ES-I3 (cell line): Measurements from ENCODE around the gene APLP2.
"Not testable (repeated sequence)": the region's sequence is repeated elsewhere in the genome, so short reads cannot be mapped to it uniquely, and the experiment has no call there.

Experiments used
- H3K36me3 ChIP-seq: 2 replicates; pipeline ENCODE4 v1.6.1; 2013; ENCODE audit warnings: mild to moderate bottlenecking, low read length, control low read depth, moderate library complexity; ENCODE audit not compliant: insufficient read depth
- H3K4me1 ChIP-seq: 2 replicates; pipeline ENCODE4 v1.6.1; 2013; ENCODE audit warnings: mild to moderate bottlenecking, control low read depth, low read length; ENCODE audit not compliant: insufficient read depth
- H3K9ac ChIP-seq: 2 replicates; pipeline ENCODE4 v1.6.1; 2013; ENCODE audit warnings: low read depth, mild to moderate bottlenecking, low read length, moderate library complexity
- H3K9me3 ChIP-seq: 2 replicates; pipeline ENCODE4 v1.6.1; 2013; ENCODE audit warnings: mild to moderate bottlenecking, low read length, moderate library complexity; ENCODE audit not compliant: control insufficient read depth, insufficient read depth

The APLP2 gene

GRCh38 chr11:130161441-130162145 lies 91.9 kb downstream of the APLP2 start:
- Histone ChIP-seq H3K9ac (no peak overlapping the region), H3K36me3 (no peaks in the 10 kb centered on the region), H3K9me3 (no peaks in the 10 kb centered on the region), H3K4me1 (peaks cover 15% of the 10 kb centered on the region)

GRCh38 chr11:130162733-130163132 lies 93.0 kb downstream of the APLP2 start:
- Histone ChIP-seq H3K9ac (no peak overlapping the region), H3K4me1 (peaks cover 15% of the 10 kb centered on the region)

DNA sequence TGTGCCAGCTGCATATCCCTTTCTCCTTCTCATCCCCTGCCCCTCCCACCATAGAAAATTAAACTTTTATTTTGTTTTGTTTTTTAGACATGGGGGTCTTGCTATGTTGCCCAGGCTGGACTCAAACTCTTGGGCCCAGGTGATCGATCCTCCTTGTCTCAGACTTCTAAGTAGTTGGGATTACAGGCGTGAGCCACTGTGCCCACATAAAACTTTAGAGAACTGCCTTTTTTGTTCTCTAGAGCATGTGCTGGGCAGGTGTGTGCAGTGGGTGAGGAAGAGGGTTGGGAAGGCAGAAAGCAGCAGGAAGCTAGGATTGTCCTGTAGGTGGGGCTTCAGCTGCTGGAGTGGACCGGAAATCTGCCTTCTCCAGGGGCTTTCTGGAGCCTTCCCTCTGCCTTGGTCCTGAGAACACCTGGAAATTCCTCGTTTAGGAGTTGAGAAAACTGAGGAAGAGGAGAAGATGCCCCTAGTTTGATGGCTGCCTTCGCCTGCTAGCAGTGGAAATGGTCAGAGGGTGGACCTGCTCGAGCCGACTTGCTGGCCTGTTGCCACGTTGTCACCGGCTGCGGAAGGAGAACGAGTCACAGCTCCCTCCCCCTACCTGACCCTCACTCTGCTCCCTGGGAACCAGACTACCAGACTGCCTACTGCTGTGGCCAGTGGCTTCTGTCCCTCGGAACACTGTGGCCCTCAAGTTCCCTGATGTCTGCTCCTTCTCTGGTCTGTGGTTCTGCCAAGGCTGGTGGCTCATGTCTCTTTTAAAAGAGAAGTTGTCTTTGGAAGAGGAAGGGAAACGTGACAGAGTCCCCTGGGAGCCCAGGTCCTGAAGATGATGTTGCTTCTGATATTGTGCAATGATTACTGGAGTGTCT lies 93.9 kb downstream of the APLP2 start:
- no peaks in the 10 kb centered on the region for H3K9me3 ChIP-seq
- H3K36me3 ChIP-seq = no peaks in the 10 kb centered on the region
- H3K4me1 ChIP-seq = peaks cover 15% of the 10 kb centered on the region
- H3K9ac ChIP-seq = no peak overlapping the region

More at GRCh38 chr11:130162733-130163132, 93.0 kb downstream of the APLP2 start:
- H3K9me3 ChIP-seq = no peaks in the 10 kb centered on the region
- H3K36me3 ChIP-seq = no peaks in the 10 kb centered on the region

DNA sequence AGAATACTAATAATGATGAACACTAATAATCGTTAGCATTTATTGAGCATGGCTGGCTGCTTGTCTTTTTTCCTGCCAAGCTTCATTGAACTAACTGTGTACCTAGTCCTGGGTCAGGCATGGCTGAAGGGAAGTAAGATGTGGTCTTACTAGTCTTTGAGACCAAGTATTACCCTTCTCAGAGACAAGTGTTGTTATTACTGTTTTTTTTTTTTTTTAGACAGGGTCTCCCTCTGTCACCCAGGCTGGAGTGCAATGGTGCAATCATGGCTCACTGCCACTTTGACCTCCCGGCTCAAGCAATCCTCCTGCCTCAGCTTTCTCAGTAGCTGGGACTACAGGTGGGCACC lies 94.5 kb downstream of the APLP2 start:
- Histone ChIP-seq H3K36me3 (no peaks in the 10 kb centered on the region), H3K9ac (no peak overlapping the region), H3K4me1 (peaks cover 15% of the 10 kb centered on the region), H3K9me3 (no peaks in the 10 kb centered on the region)

DNA sequence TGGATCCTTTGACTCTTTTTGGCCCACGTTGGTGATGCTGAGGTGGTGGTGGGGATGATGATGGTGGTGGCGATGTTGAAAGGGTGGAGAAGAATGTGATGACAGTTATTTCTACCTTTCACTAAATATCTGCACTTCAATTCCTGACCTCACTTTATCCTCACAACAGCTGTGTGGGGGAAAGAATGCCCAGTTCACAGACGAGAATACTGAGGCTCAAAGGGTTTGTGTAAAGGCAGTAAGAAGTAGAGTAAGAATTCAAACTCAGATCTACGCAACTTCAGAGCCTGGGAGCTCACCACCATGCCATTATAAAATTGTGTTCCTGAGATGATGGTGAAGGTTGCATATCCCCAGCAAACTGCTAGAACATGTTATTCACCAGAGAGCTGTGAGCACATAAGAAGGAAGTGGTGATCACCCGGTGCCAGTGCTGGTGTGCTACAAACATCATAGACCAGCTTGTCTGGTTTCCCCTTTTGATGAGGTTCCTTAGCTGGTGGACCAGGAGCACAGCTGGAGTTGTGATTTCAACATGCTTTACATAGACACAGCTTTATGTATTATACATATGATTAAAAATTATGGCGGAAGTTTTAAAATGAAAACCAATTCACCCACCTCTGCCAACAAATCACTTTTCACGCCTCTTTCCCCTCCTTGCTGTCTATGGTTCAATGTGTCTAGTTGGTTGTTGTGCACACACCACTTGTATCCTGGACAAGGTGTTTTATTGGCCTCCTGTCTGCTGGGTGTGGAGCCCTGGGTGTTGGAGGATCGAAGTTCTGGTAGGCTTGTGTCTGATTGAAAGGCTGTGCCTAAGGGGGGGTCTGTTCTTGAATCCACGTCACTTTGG lies 96.1 kb downstream of the APLP2 start:
- H3K36me3 ChIP-seq = no peaks in the 10 kb centered on the region
- H3K4me1 ChIP-seq = peaks cover 12% of the 10 kb centered on the region

DNA sequence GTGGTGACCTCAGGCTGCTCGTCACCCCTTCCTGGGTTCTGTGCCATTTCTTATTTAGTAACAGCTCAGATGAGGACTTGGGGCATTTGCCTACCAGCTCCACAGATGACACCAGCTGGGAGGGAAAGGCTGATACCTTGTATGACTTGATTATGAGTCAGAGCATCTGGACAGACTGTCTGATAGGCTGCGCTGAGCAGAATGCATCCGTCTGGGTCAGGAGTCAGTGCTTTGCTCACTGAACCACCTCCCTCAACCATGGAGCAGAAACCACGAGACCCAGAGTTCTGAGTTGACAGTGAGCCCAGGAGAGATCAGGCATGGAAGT lies 96.7 kb downstream of the APLP2 start:
- H3K4me1 ChIP-seq = peaks cover 8% of the 10 kb centered on the region
- no peaks in the 10 kb centered on the region for H3K9me3 ChIP-seq
- no peaks in the 10 kb centered on the region for H3K36me3 ChIP-seq
- no peak overlapping the region for H3K9ac ChIP-seq

More for the DNA sequence above, 96.1 kb downstream of the APLP2 start:
- H3K9ac ChIP-seq = no peak overlapping the region
- no peaks in the 10 kb centered on the region for H3K9me3 ChIP-seq

GRCh38 chr11:130167146-130167545 lies 97.5 kb downstream of the APLP2 start:
- peaks cover under 1% of the 10 kb centered on the region; the same call in 1 of the 2 replicates for H3K4me1 ChIP-seq
- no peaks in the 10 kb centered on the region for H3K9me3 ChIP-seq
- H3K9ac ChIP-seq = no peak overlapping the region
- H3K36me3 ChIP-seq = no peaks in the 10 kb centered on the region

DNA sequence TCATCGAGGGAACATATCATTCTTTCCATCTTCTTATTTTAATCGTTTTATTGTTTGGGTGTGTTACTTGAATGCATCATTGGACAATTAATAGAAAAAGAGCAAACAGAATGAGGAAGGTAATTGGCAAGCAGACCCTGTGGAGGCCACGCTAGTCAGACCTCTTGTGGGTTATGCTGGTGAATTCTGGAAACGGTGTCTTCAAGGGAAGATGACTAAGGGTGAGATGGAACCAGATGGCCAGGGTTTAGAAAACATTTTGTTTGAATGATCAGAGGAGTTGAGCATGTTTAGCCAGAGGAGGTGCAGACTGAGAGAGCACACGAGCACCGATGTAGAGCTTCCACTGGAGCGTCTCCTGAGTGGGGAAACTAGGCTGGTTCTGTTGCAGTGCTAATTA lies 98.4 kb downstream of the APLP2 start:
- Histone ChIP-seq H3K9me3 (no peaks in the 10 kb centered on the region), H3K36me3 (no peaks in the 10 kb centered on the region), H3K9ac (no peak overlapping the region), H3K4me1 (no peaks in the 10 kb centered on the region; the same call in 1 of the 2 replicates)

- Histone ChIP-seq H3K9ac (no peak overlapping the region), H3K9me3 (no peaks in the 10 kb centered on the region), H3K36me3 (no peaks in the 10 kb centered on the region), H3K4me1 (no peaks in the 10 kb centered on the region)
These were observed 100.7 kb downstream of the APLP2 start for GRCh38 chr11:130170345-130170744.

GRCh38 chr11:130171534-130171933 lies 101.8 kb downstream of the APLP2 start:
- H3K9me3 ChIP-seq = no peaks in the 10 kb centered on the region
- no peak overlapping the region for H3K9ac ChIP-seq
- no peaks in the 10 kb centered on the region for H3K36me3 ChIP-seq
- no peaks in the 10 kb centered on the region for H3K4me1 ChIP-seq

DNA sequence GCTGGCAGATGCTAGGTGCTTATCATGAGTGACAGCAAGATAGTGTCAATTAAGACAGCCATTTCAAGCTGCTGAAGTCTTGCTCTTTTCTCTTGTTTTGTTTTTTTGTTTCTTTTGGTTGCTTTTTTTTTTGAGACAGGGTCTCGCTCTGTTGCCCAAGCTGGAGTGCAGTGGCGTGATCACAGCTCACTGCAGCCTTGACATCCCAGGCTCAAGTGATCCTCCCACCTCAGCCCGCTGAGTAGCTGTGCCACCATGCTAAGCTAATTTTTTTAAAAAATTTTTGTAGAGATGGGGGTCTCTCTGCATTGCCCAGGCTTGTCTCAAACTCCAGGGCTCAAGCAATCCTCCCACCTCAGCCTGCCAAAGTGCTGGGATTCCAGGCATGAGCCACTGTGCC lies 102.3 kb downstream of the APLP2 start:
- H3K4me1 ChIP-seq, H3K9me3 ChIP-seq, H3K9ac ChIP-seq, H3K36me3 ChIP-seq: not testable (repeated sequence)

DNA sequence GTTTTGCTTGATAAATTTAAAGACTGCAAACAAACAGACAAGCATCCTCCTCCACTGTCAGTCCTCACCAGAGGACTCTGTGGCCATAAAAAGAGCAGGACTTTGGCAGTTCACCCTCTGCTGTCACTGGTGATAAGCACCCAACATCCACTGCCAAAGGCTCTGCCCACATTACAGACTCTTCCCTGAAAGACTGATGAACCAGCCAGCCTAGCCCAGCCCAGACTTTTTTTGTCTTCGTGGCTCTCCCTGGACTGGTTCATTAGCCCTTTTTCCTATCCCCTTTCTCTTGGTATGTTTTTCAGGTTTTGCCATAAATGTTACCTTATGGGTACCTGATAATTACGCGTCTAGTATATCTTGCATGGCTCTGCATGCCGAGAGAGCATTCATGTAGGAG lies 104.9 kb downstream of the APLP2 start:
- Histone ChIP-seq H3K9me3 (no peaks in the 10 kb centered on the region), H3K36me3 (no peaks in the 10 kb centered on the region), H3K4me1 (no peaks in the 10 kb centered on the region), H3K9ac (no peak overlapping the region)

DNA sequence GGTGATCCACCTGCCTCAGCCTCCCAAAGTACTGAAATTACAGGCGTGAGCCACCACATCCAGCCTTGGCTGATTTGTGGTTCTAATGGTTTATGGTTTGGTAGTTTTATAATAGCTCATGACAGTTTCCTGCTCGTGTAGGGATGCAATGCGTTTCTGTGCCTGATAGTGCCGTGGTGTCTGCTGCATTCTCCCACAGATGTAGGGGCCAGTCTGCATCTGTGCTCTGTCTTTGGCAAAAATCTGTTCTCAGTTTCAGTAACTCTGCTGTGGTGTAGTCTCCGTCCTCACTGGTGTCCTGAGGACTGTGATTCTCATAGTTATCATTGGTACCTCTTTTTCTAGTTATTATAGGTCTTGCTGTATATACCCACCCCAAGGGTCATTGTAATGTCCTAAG lies 106.2 kb downstream of the APLP2 start:
- H3K4me1 ChIP-seq = no peaks in the 10 kb centered on the region
- no peak overlapping the region for H3K9ac ChIP-seq
- no peaks in the 10 kb centered on the region for H3K36me3 ChIP-seq
- H3K9me3 ChIP-seq = no peaks in the 10 kb centered on the region

- Histone ChIP-seq H3K4me1 (no peaks in the 10 kb centered on the region), H3K9me3 (no peaks in the 10 kb centered on the region), H3K9ac (no peak overlapping the region), H3K36me3 (no peaks in the 10 kb centered on the region)
These were observed 108.1 kb downstream of the APLP2 start for GRCh38 chr11:130177782-130178181.
